Thyroid gland (tissue), 4 donors: ENCODE measurements around the gene PDE1C.

ENCODE experiments used
- CTCF ChIP-seq, 6 experiments: fragments of 200-600 bp in 3 of 6; fragments of 450-650 bp in 3 of 6; sonication (generic) in 3 of 6; IDR thresholded peaks; one replicate each; pipeline ENCODE4 v1.5.1; 2016 to 2019; ENCODE audit warnings: antibody characterized with exemption in 6 of 6, mild to moderate bottlenecking in 2 of 6, inconsistent platforms in 1 of 6, moderate library complexity in 1 of 6
- POLR2A ChIP-seq, 2 donors: fragments of 450-650 bp; IDR thresholded peaks; one replicate each; pipeline ENCODE4 v1.6.1; 2017; ENCODE audit warnings: antibody characterized with exemption in 2 of 2, mild to moderate bottlenecking in 2 of 2, moderate library complexity in 1 of 2

- TF ChIP-seq CTCF (IDR thresholded peaks at IDR 0.05) (no peak), POLR2A (IDR thresholded peaks at IDR 0.05) (no peak)
These were observed 322.7 kb downstream of the PDE1C start for GRCh38 chr7:31747553-31747952.
